K562 (cell line): Measurements from ENCODE around the gene RNF223. TPM values are rescaled to one million over a fixed set of nuclear protein-coding genes. Genes with fewer than 3 reads are reported as not detected.

Source experiments
- CBFA2T3 ChIP-seq: fragments of 450-650 bp; IDR thresholded peaks from 2 replicates; pipeline ENCODE4 v1.6.1; 2017
- CBX2 ChIP-seq: fragments of 200-600 bp; sonication (generic); IDR thresholded peaks from one replicate; pipeline ENCODE4 v1.6.1; 2012; ENCODE audit warnings: mild to moderate bottlenecking, low read length, inconsistent platforms; ENCODE audit not compliant: insufficient read depth, poor library complexity, severe bottlenecking
- MXI1 ChIP-seq: IDR thresholded peaks from 2 replicates; pipeline ENCODE4 v1.6.1; 2011; ENCODE audit warnings: low read depth, mild to moderate bottlenecking, improper control_type of control experiment, low read length
- NFYB ChIP-seq: IDR thresholded peaks from 2 replicates; pipeline ENCODE4 v1.6.1; 2011; ENCODE audit warnings: mild to moderate bottlenecking, moderate library complexity; ENCODE audit not compliant: insufficient read length; ENCODE audit errors: extremely low read depth
- SNIP1 ChIP-seq: fragments of 450-650 bp; IDR thresholded peaks from 2 replicates; pipeline ENCODE4 v1.7.1; 2017; ENCODE audit warnings: low read depth, mild to moderate bottlenecking
- SP1 ChIP-seq: sonication (generic); formaldehyde crosslinking; IDR thresholded peaks from 2 replicates; pipeline ENCODE4 v1.8.1; 2022; ENCODE audit warnings: mild to moderate bottlenecking, missing genetic modification reagents
- STAT5B ChIP-seq: fragments of 250-450 bp; sonication (Bioruptor Pico); IDR thresholded peaks from 2 replicates; pipeline ENCODE4 v1.8.0; 2021; ENCODE audit warnings: mild to moderate bottlenecking, inconsistent platforms
- TCF7 ChIP-seq: sonication (generic); IDR thresholded peaks from 2 replicates; pipeline ENCODE4 v1.6.1; 2016; ENCODE audit warnings: antibody characterized with exemption, borderline replicate concordance
- ZKSCAN3 ChIP-seq: fragments of 250-450 bp; sonication (Bioruptor Pico); IDR thresholded peaks from 2 replicates; pipeline ENCODE4 v1.4.0; 2020
- polyA plus RNA-seq, 8 experiments: library from polyadenylated mRNA; depleted of rRNA in 4 of 8; stranded (reverse) in 5 of 8; unstranded in 3 of 8; fragments of >200 nt; fragmentation: Nextera tagmentation in 2 of 8; fragmentation: Illumina TruSeq in 1 of 8; extraction: Ambion mirVana in 2 of 8; extraction: Trizol in 1 of 8; gene quantifications; 2 replicates each; pipeline versions ENCODE4 v1.2.1 to v1.2.3, GENCODE V29; 2011 to 2014; ENCODE audit warnings: inconsistent platforms in 1 of 8, missing spikeins in 1 of 8
- total RNA-seq, 7 experiments: library from RNA; depleted of rRNA in 6 of 7; stranded (reverse); fragments of >200 nt in 6 of 7; fragmentation: Illumina TruSeq in 2 of 7; extraction: Trizol in 2 of 7; gene quantifications; 2 replicates each; pipeline versions ENCODE4 v1.2.1 to v1.2.3, GENCODE V29; 2011 to 2021; ENCODE audit warnings: low replicate concordance in 1 of 7
- TF ChIP-seq, protein P1 (sequence below): fragments of 250-450 bp; sonication (Bioruptor Pico); IDR thresholded peaks from 2 replicates; pipeline ENCODE4 v1.4.0; 2020; ENCODE audit warnings: mild to moderate bottlenecking, moderate library complexity
- TF ChIP-seq, protein P2 (sequence below): fragments of 200-800 bp; sonication (Bioruptor generic); IDR thresholded peaks from 2 replicates; pipeline ENCODE4 v1.6.1; 2017; ENCODE audit warnings: missing genetic modification characterization, missing compliant biosample characterization
- TF ChIP-seq, protein P3 (sequence below): IDR thresholded peaks from 2 replicates; pipeline ENCODE4 v1.6.1; 2011; ENCODE audit not compliant: insufficient read length; ENCODE audit errors: extremely low read depth
- TF ChIP-seq, protein P4 (sequence below), 3 experiments: fragments of 200-800 bp in 1 of 3; sonication (Bioruptor generic) in 1 of 3; sonication (generic) in 1 of 3; formaldehyde crosslinking in 1 of 3; IDR thresholded peaks; 2 replicates each; pipeline versions ENCODE4 v1.6.1 to v1.8.0; 2016 to 2022; ENCODE audit warnings: mild to moderate bottlenecking in 2 of 3, missing compliant biosample characterization in 2 of 3, missing genetic modification characterization in 2 of 3, missing genetic modification reagents in 1 of 3
- TF ChIP-seq, protein P5 (sequence below): fragments of 250-450 bp; sonication (Bioruptor Pico); IDR thresholded peaks from 2 replicates; pipeline ENCODE4 v1.9.0; 2021; ENCODE audit warnings: mild to moderate bottlenecking, inconsistent platforms
- TF ChIP-seq, protein P6 (sequence below): fragments of 250-450 bp; sonication (Bioruptor Pico); IDR thresholded peaks from 2 replicates; pipeline ENCODE4 v1.4.0; 2020; ENCODE audit warnings: mild to moderate bottlenecking, moderate library complexity

Gene RNF223
- total and polyA plus RNA-seq, 9 of the 15 experiments (the other 6 are each of a cell fraction or from before 2014, with no cell fraction given) = 0.04 to 0.32 TPM; not detected in 7

DNA sequence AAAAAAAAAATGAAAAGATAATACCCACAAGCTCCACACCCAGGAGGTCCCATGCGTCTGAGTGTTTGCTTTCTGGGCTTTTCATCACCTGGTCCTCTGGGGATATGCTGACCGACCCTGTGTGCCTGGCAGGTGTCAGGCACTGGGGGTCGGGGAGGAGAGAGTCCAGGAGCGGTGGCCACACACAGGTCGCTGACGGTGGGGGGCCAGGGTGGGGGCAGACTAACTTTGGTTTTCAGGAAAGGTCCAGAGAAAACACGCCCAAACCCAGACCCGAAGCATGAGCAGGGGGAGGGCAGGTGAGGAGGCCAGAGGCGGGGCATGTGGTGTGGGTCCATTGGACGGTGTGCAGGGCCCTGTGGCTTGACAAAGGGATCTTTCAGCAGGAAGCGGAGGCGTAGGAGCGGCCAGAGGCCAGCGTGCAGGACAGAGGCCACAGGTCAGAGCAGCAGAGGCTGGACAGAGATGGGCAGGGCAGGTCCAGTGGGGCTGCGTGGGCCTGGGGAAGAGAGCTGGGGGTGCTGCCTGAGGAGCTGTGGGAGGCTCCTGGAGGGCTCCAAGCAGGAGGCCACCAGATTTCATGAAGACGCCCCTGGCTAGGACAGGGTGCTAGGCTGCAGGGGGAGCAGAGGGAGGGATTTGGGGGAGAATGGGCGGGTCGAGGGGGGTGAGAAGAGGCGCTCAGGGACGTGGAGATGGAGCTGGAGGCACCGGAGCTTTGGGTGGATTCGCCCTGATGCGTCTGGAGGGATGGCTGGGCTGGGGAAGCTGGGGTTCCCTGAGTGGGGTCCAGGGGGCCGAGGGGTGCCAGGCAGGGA is 15.8 kb downstream of the RNF223 start (continued):
- TF ChIP-seq NFYB (no peak), MXI1 (no peak), STAT5B (no peak), SNIP1 (no peak), ZKSCAN3 (CRISPR knock-in tag) (no peak), SP1 (CRISPR knock-in tag) (no peak; the same call in 1 of the 2 replicates), CBFA2T3 (peak; percentile 11; the same call in 1 of the 2 replicates), CBX2 (no peak), TCF7 (no peak)
- TF ChIP-seq, protein P1, sequence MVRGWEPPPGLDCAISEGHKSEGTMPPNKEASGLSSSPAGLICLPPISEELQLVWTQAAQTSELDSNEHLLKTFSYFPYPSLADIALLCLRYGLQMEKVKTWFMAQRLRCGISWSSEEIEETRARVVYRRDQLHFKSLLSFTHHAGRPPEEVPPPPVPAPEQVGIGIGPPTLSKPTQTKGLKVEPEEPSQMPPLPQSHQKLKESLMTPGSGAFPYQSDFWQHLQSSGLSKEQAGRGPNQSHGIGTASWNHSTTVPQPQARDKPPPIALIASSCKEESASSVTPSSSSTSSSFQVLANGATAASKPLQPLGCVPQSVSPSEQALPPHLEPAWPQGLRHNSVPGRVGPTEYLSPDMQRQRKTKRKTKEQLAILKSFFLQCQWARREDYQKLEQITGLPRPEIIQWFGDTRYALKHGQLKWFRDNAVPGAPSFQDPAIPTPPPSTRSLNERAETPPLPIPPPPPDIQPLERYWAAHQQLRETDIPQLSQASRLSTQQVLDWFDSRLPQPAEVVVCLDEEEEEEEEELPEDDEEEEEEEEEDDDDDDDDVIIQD (CRISPR knock-in tag) = no peak
- TF ChIP-seq, protein P2, sequence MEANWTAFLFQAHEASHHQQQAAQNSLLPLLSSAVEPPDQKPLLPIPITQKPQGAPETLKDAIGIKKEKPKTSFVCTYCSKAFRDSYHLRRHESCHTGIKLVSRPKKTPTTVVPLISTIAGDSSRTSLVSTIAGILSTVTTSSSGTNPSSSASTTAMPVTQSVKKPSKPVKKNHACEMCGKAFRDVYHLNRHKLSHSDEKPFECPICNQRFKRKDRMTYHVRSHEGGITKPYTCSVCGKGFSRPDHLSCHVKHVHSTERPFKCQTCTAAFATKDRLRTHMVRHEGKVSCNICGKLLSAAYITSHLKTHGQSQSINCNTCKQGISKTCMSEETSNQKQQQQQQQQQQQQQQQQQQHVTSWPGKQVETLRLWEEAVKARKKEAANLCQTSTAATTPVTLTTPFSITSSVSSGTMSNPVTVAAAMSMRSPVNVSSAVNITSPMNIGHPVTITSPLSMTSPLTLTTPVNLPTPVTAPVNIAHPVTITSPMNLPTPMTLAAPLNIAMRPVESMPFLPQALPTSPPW = peak; percentile 17; the same call in 1 of the 2 replicates
- TF ChIP-seq, protein P3, sequence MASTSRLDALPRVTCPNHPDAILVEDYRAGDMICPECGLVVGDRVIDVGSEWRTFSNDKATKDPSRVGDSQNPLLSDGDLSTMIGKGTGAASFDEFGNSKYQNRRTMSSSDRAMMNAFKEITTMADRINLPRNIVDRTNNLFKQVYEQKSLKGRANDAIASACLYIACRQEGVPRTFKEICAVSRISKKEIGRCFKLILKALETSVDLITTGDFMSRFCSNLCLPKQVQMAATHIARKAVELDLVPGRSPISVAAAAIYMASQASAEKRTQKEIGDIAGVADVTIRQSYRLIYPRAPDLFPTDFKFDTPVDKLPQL = no peak
- TF ChIP-seq, protein P4, sequence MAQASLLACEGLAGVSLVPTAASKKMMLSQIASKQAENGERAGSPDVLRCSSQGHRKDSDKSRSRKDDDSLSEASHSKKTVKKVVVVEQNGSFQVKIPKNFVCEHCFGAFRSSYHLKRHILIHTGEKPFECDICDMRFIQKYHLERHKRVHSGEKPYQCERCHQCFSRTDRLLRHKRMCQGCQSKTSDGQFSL (CRISPR knock-in tag; IDR thresholded peaks at IDR 0.05) = 0 out of 2 replicates have a peak, but pooled peaks have one; percentile 2
- TF ChIP-seq, protein P4 (tag; IDR thresholded peaks at IDR 0.05) = no peak
- TF ChIP-seq, protein P5, sequence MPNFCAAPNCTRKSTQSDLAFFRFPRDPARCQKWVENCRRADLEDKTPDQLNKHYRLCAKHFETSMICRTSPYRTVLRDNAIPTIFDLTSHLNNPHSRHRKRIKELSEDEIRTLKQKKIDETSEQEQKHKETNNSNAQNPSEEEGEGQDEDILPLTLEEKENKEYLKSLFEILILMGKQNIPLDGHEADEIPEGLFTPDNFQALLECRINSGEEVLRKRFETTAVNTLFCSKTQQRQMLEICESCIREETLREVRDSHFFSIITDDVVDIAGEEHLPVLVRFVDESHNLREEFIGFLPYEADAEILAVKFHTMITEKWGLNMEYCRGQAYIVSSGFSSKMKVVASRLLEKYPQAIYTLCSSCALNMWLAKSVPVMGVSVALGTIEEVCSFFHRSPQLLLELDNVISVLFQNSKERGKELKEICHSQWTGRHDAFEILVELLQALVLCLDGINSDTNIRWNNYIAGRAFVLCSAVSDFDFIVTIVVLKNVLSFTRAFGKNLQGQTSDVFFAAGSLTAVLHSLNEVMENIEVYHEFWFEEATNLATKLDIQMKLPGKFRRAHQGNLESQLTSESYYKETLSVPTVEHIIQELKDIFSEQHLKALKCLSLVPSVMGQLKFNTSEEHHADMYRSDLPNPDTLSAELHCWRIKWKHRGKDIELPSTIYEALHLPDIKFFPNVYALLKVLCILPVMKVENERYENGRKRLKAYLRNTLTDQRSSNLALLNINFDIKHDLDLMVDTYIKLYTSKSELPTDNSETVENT (CRISPR knock-in tag) = peak; percentile 52; the same call in 1 of the 2 replicates
- TF ChIP-seq, protein P6, sequence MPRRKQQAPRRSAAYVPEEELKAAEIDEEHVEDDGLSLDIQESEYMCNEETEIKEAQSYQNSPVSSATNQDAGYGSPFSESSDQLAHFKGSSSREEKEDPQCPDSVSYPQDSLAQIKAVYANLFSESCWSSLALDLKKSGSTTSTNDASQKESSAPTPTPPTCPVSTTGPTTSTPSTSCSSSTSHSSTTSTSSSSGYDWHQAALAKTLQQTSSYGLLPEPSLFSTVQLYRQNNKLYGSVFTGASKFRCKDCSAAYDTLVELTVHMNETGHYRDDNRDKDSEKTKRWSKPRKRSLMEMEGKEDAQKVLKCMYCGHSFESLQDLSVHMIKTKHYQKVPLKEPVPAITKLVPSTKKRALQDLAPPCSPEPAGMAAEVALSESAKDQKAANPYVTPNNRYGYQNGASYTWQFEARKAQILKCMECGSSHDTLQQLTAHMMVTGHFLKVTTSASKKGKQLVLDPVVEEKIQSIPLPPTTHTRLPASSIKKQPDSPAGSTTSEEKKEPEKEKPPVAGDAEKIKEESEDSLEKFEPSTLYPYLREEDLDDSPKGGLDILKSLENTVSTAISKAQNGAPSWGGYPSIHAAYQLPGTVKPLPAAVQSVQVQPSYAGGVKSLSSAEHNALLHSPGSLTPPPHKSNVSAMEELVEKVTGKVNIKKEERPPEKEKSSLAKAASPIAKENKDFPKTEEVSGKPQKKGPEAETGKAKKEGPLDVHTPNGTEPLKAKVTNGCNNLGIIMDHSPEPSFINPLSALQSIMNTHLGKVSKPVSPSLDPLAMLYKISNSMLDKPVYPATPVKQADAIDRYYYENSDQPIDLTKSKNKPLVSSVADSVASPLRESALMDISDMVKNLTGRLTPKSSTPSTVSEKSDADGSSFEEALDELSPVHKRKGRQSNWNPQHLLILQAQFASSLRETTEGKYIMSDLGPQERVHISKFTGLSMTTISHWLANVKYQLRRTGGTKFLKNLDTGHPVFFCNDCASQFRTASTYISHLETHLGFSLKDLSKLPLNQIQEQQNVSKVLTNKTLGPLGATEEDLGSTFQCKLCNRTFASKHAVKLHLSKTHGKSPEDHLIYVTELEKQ = no peak
